PC-9 (cell line): ENCODE data around the gene MAN1C1. TPM values are rescaled to one million over a fixed set of nuclear protein-coding genes. Genes with fewer than 3 reads are reported as not detected.

Source experiments
- BruUV-seq: library from RNA; stranded (reverse); fragments of 400-500 nt; replicated peaks from 2 replicates; lab custom pipeline; 2021; lab: Mats Ljungman, UMichigan
- CTCF ChIA-PET: fragments of 300-600 bp; sonication (Branson Sonifier 250); formaldehyde crosslinking; loops from one replicate; lab custom pipeline; 2022; ENCODE audit warnings: antibody characterized with exemption; lab: Charles Lee
- POLR2A ChIA-PET: fragments of 300-600 bp; sonication (Branson Sonifier 250); formaldehyde crosslinking; loops from one replicate; lab custom pipeline; 2022; ENCODE audit warnings: antibody characterized with exemption; ENCODE audit not compliant: unreplicated experiment; lab: Charles Lee
- DNase-seq, 2 experiments: peaks; one replicate each; pipeline versions ENCODE4 v3.0.0 to v3.0.0-alpha.2; 2015 to 2022; ENCODE audit warnings: mixed read lengths in 1 of 2
- H2AFZ ChIP-seq: fragments of 200-600 bp; sonication (generic); 2 replicates; pipeline ENCODE4 v1.8.1; 2017; ENCODE audit warnings: antibody characterized with exemption
- H3F3A ChIP-seq: fragments of 200-600 bp; sonication (generic); 2 replicates; pipeline ENCODE4 v1.8.1; 2017; ENCODE audit warnings: antibody characterized with exemption, mild to moderate bottlenecking, low read depth; ENCODE audit not compliant: insufficient read depth
- H3K27ac ChIP-seq: fragments of 200-600 bp; sonication (generic); 2 replicates; pipeline ENCODE4 v1.6.1; 2016; ENCODE audit warnings: mixed run types
- H3K27me3 ChIP-seq: fragments of 200-600 bp; sonication (generic); 2 replicates; pipeline ENCODE4 v1.6.1; 2016; ENCODE audit warnings: low read depth, mixed run types; ENCODE audit not compliant: insufficient read depth
- H3K36me3 ChIP-seq: fragments of 200-600 bp; sonication (generic); 2 replicates; pipeline ENCODE4 v1.6.1; 2016; ENCODE audit warnings: low read depth, mixed run types
- H3K4me1 ChIP-seq: fragments of 200-600 bp; sonication (generic); replicated peaks from 2 replicates; pipeline ENCODE4 v1.6.1; 2016; ENCODE audit warnings: mixed run types; ENCODE audit not compliant: insufficient read depth
- H3K4me2 ChIP-seq: fragments of 200-600 bp; sonication (generic); 2 replicates; pipeline ENCODE4 v1.6.1; 2017; ENCODE audit warnings: mixed run types
- H3K4me3 ChIP-seq: fragments of 200-600 bp; sonication (generic); 2 replicates; pipeline ENCODE4 v1.6.1; 2016; ENCODE audit warnings: mixed run types
- H3K79me2 ChIP-seq: fragments of 200-600 bp; sonication (generic); 2 replicates; pipeline ENCODE4 v1.6.1; 2017; ENCODE audit warnings: low read depth, mixed run types
- H3K9me2 ChIP-seq: fragments of 200-600 bp; sonication (generic); 2 replicates; pipeline ENCODE4 v1.8.1; 2017; ENCODE audit warnings: mild to moderate bottlenecking; ENCODE audit not compliant: insufficient read depth
- H3K9me3 ChIP-seq: fragments of 200-600 bp; sonication (generic); 2 replicates; pipeline ENCODE4 v1.8.1; 2016; ENCODE audit warnings: low read depth; ENCODE audit not compliant: insufficient read depth
- H4K20me1 ChIP-seq: fragments of 200-600 bp; sonication (generic); 2 replicates; pipeline ENCODE4 v1.8.1; 2017; ENCODE audit not compliant: insufficient read depth
- CTCF ChIP-seq: fragments of 200-600 bp; sonication (generic); conservative IDR thresholded peaks from 2 replicates; pipeline ENCODE4 v1.6.1; 2017; ENCODE audit warnings: mixed run types, antibody characterized with exemption, mild to moderate bottlenecking, moderate library complexity
- EZH2 ChIP-seq: fragments of 200-600 bp; sonication (generic); IDR thresholded peaks from 2 replicates; pipeline ENCODE4 v1.8.0; 2017; ENCODE audit warnings: antibody characterized with exemption, low read depth
- intact Hi-C: fragments of 100-400 bp; cut with micrococcal nuclease; formaldehyde crosslinking; loops from one replicate; pipeline ENCODE4 v1.10.0; 2022; ENCODE audit not compliant: unreplicated experiment
- total RNA-seq: library from RNA; stranded (reverse); gene quantifications from 2 replicates; pipeline ENCODE4 v1.2.3, GENCODE V29; 2021

Gene MAN1C1
- total RNA-seq, 1 experiment from 2014 or later: 0.41 TPM

GRCh38 chr1:25746299-25747045 lies 129.9 kb downstream of the MAN1C1 start:
- Histone ChIP-seq H2AFZ (no peak overlapping the region), H3K27ac (no peak overlapping the region), H3K36me3 (no peaks in the 10 kb centered on the region), H3K4me3 (no peak overlapping the region), H3F3A (no peaks in the 10 kb centered on the region), H3K27me3 (no peaks in the 10 kb centered on the region), H3K79me2 (no peaks in the 10 kb centered on the region), H3K9me3 (no peaks in the 10 kb centered on the region), H3K4me2 (no peak overlapping the region), H4K20me1 (no peaks in the 10 kb centered on the region), H3K9me2 (no peaks in the 10 kb centered on the region), H3K4me1 (no peaks in the 10 kb centered on the region)
- no TSS peak for BruUV-seq
- POLR2A ChIA-PET: no interaction called here
- TF ChIP-seq EZH2 (no peak), CTCF (no peak)
- intact Hi-C loops: no loop called here
- CTCF ChIA-PET: no interaction called here
- no peak for DNase-seq

- Histone ChIP-seq H3K9me3 (no peaks in the 10 kb centered on the region), H3K27me3 (no peaks in the 10 kb centered on the region), H4K20me1 (no peaks in the 10 kb centered on the region), H3K36me3 (no peaks in the 10 kb centered on the region), H3K27ac (no peak overlapping the region), H3K9me2 (no peaks in the 10 kb centered on the region), H3K4me2 (no peak overlapping the region), H3K4me3 (no peak overlapping the region), H3F3A (no peaks in the 10 kb centered on the region), H2AFZ (no peak overlapping the region), H3K79me2 (no peaks in the 10 kb centered on the region), H3K4me1 (no peaks in the 10 kb centered on the region)
- CTCF ChIA-PET: no interaction called here
- POLR2A ChIA-PET: no interaction called here
- TF ChIP-seq EZH2: no peak
- TF ChIP-seq CTCF: no peak
- no peak for DNase-seq
- intact Hi-C loops: no loop called here
- BruUV-seq: no TSS peak
These were observed 130.6 kb downstream of the MAN1C1 start for GRCh38 chr1:25747046-25747719.

GRCh38 chr1:25748531-25749205 lies 132.1 kb downstream of the MAN1C1 start:
- ChIA-PET CTCF (no interaction called here), POLR2A (no interaction called here)
- no peak for TF ChIP-seq EZH2
- H3K79me2 ChIP-seq: no peaks in the 10 kb centered on the region
- BruUV-seq: no TSS peak
- H3F3A ChIP-seq: no peaks in the 10 kb centered on the region
- H3K9me3 ChIP-seq: no peaks in the 10 kb centered on the region
- no peaks in the 10 kb centered on the region for H3K36me3 ChIP-seq
- DNase-seq: no peak
- no peaks in the 10 kb centered on the region for H4K20me1 ChIP-seq
- no peaks in the 10 kb centered on the region for H3K9me2 ChIP-seq
- H3K27me3 ChIP-seq: no peaks in the 10 kb centered on the region
- intact Hi-C loops: no loop called here
- H3K4me1 ChIP-seq: no peaks in the 10 kb centered on the region
- no peak overlapping the region for H2AFZ ChIP-seq
- no peak overlapping the region for H3K4me3 ChIP-seq
- H3K4me2 ChIP-seq: no peak overlapping the region
- no peak overlapping the region for H3K27ac ChIP-seq
